Spinal cord (tissue), 10 donors: Measurements from ENCODE around the gene DDX39A. TPM values are rescaled to one million over a fixed set of nuclear protein-coding genes. Genes with fewer than 3 reads are reported as not detected.

Experiments used
- DNase-seq, 6 donors: peaks; one replicate each; pipeline versions ENCODE4 v3.0.0 to v3.0.0-alpha.2; 2013 to 2015; ENCODE audit warnings: low spot score in 6 of 6, low read depth in 4 of 6
- H3K27ac ChIP-seq: one replicate; pipeline ENCODE4 v1.5.1; 2013; ENCODE audit warnings: low read depth, low read length, control low read depth
- H3K27me3 ChIP-seq: one replicate; pipeline ENCODE4 v1.6.1; 2013; ENCODE audit warnings: low read length; ENCODE audit not compliant: control insufficient read depth, insufficient read depth
- H3K36me3 ChIP-seq: one replicate; pipeline ENCODE4 v1.6.1; 2013; ENCODE audit warnings: low read length; ENCODE audit not compliant: control insufficient read depth, insufficient read depth
- H3K4me1 ChIP-seq: one replicate; pipeline ENCODE4 v1.6.1; 2013; ENCODE audit warnings: low read length; ENCODE audit not compliant: control insufficient read depth, insufficient read depth
- H3K4me3 ChIP-seq: one replicate; pipeline ENCODE4 v1.5.1; 2013; ENCODE audit warnings: low read depth, low read length, control low read depth
- H3K9me3 ChIP-seq: one replicate; pipeline ENCODE4 v1.6.1; 2013; ENCODE audit warnings: low read length; ENCODE audit not compliant: control insufficient read depth, insufficient read depth
- WGBS: methylation state at CpG from one replicate; pipeline ENCODE4 v1.1.5; 2013; ENCODE audit warnings: missing lambda C conversion rate; ENCODE audit not compliant: insufficient coverage; 5-methylcytosine and 5-hydroxymethylcytosine counted together
- polyA plus RNA-seq, 2 donors: library from polyadenylated mRNA; unstranded; fragments of 120-200 nt; gene quantifications; one replicate each; pipeline ENCODE4 v1.2.1, GENCODE V29; 2013; ENCODE audit not compliant: insufficient read length in 2 of 2
- total RNA-seq, 2 donors: library from RNA; depleted of rRNA in 1 of 2; stranded (reverse); fragments of 120-200 nt in 1 of 2; fragments of >200 nt in 1 of 2; gene quantifications; one replicate each; pipeline versions ENCODE4 v1.2.3 to v1.2.4, GENCODE V29; 2013 to 2014
- donor health status: healthy.

The DDX39A gene
- total and polyA plus RNA-seq, 4 donors = 26.3 to 65.0 (median 56.4) TPM

DNA sequence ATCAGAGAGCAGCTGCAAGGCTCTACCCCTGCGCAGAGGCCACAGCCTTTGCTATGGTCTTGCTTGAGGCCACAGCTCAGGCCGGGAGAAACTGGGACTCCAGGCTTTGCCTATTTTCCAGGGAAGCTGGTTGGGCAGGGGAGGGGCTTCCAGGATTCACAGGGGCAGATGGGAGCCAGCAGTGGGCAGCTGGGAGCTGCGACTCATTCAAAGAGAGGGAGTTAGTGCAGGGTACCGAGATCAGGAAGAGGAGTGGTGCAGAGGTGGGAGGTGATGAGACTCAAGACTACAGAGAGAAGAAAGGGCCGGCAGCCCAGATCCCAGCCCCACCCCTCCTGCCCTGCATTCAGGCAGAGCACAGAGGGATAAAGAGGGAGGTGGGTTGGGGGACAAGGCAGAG is 25.8 kb downstream of the DDX39A start:
- H3K27me3 ChIP-seq = no peaks in the 10 kb centered on the region
- peaks cover 2% of the 10 kb centered on the region for H3K36me3 ChIP-seq
- H3K4me1 ChIP-seq = peaks cover 3% of the 10 kb centered on the region
- WGBS = 35% methylated on average over 3 of the region's 5 CpGs
- H3K9me3 ChIP-seq = no peaks in the 10 kb centered on the region
- no peak overlapping the region for H3K4me3 ChIP-seq
- DNase-seq = no peak
- no peak overlapping the region for H3K27ac ChIP-seq

DNA sequence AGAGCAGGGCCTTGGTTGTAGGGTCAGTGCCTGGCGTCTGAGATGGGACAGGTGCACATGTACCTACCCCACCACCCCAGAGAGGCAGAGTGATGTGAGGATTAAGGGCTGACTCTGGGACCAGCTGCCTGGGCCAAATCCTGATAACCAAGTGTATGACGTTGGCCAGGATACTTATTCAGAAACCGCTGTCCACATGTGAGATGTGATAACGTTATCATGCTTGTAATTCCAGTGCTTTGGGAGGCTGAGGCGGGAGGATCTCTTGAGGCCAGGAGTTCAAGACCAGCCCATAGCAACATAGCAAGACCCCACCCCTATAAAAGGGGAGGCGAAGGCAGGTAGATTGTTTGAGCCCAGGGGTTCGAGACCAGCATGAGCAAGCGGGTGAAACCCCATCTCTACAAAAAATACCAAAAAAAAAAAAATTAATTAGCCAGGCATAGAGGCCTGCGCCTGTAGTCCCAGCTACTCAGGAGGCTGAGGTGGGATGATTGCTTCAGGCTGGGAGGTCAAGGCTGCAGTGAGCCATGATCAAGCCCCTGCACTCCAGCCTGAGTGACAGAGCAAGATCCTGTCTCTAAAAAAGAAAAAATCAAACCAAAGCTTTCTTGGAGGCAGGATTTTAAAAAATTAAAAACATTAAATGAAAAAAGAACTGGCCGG is 27.9 kb downstream of the DDX39A start:
- no peak for DNase-seq
- Histone ChIP-seq H3K4me3 (no peak overlapping the region), H3K4me1 (peaks cover 3% of the 10 kb centered on the region), H3K9me3 (no peaks in the 10 kb centered on the region), H3K27me3 (no peaks in the 10 kb centered on the region), H3K27ac (no peak overlapping the region), H3K36me3 (peaks cover 2% of the 10 kb centered on the region)
- WGBS = 100% methylated on average over 2 of the region's 10 CpGs

DNA sequence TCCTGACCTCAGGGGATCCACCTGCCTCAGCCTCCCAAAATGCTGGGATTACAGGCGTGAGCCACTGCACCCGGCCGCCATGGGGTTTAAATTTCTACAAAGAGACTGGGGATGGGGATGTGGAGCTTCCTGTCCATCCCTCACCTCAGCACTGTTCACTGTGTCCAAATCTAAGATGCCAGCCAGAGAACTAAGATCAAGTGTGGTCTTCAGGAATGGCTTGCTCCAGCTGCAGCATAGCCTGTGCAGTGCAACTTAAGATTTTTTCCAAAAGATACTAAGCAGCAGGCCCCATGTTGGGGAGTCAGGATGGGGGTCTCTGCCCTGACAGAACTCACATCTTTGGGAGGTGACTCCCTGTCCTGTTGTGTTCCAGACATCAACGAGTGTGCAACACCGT is 28.6 kb downstream of the DDX39A start:
- H3K4me3 ChIP-seq = no peak overlapping the region
- H3K27ac ChIP-seq = no peak overlapping the region
- H3K4me1 ChIP-seq = peaks cover 3% of the 10 kb centered on the region
- H3K36me3 ChIP-seq = peaks cover 2% of the 10 kb centered on the region
- 100% methylated on average over 2 of the region's 5 CpGs for WGBS
- no peaks in the 10 kb centered on the region for H3K9me3 ChIP-seq
- no peak for DNase-seq
- no peaks in the 10 kb centered on the region for H3K27me3 ChIP-seq

DNA sequence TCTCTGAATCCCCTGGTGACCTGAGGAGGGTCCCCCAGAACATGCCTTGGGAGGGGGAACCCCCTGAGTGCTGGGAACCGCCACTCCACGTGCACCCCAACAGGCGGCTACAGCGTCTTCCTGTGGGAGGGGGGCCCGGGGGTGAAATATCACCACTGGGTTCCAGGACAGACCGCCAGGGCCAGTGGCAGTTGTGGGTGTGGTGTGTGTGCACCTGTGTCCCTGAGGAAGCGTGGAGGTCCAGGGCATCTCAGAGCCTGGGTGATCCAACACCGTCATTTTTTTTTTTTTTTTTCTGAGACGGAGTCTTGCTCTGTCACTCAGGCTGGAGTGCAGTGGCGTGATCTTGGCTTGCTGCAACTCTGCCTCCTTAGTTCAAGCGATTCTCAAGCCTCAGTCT is 33.6 kb downstream of the DDX39A start:
- Histone ChIP-seq H3K36me3 (no peaks in the 10 kb centered on the region), H3K27ac (no peak overlapping the region), H3K27me3 (peaks cover 5% of the 10 kb centered on the region), H3K4me3 (no peak overlapping the region), H3K4me1 (peaks cover 21% of the 10 kb centered on the region), H3K9me3 (no peaks in the 10 kb centered on the region)
- WGBS = 90% methylated on average over 9 of the region's 11 CpGs
- no peak for DNase-seq

DNA sequence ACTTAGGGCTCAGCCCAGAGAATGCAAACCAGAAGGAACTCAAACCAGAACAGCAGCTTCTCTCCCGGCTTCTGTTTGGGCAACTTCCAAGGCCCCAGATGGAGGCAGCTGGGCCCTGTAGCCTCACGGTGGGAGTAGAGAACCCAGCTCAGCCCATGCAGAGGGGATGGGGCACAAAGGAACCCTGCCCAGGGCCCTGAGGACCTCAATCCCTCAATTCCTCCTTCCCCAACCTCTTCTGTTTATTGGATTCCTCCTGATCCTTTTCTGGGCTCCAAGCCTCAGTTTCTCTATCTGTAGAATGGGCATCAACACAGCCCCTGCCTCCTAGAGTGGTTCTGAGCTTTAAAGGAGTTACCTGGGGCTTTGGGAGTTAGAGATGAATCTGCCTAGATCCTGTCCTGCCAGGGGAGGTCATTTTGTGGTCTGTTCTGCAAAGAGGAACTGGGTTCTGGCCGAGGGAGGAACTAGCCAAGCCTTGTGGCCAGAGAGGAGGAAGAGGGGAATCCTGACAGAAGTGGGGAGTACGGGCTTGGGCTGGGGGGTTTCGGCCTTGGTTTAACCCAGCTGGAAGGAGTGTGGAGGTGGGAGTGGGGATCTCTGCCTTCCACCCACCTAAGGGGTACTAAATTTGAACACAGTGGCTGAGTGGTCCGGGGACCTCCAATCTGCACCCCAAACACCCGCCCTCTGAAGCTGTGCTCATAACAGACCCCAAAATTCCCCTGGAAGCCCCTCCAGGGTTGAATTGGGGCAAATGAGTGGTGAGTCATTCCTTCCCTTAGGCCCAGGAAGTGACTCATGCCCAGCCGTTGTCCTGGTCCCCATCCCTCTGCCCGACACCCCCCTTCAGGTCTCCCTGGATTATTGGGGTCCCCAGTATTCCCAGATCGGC is 35.2 kb downstream of the DDX39A start:
- H3K4me1 ChIP-seq = peaks cover 21% of the 10 kb centered on the region
- peaks cover 5% of the 10 kb centered on the region for H3K27me3 ChIP-seq
- WGBS = 63% methylated on average over 7 of the region's 10 CpGs
- no peaks in the 10 kb centered on the region for H3K9me3 ChIP-seq
- no peak overlapping the region for H3K27ac ChIP-seq
- no peaks in the 10 kb centered on the region for H3K36me3 ChIP-seq
- no peak overlapping the region for H3K4me3 ChIP-seq
- DNase-seq = no peak

DNA sequence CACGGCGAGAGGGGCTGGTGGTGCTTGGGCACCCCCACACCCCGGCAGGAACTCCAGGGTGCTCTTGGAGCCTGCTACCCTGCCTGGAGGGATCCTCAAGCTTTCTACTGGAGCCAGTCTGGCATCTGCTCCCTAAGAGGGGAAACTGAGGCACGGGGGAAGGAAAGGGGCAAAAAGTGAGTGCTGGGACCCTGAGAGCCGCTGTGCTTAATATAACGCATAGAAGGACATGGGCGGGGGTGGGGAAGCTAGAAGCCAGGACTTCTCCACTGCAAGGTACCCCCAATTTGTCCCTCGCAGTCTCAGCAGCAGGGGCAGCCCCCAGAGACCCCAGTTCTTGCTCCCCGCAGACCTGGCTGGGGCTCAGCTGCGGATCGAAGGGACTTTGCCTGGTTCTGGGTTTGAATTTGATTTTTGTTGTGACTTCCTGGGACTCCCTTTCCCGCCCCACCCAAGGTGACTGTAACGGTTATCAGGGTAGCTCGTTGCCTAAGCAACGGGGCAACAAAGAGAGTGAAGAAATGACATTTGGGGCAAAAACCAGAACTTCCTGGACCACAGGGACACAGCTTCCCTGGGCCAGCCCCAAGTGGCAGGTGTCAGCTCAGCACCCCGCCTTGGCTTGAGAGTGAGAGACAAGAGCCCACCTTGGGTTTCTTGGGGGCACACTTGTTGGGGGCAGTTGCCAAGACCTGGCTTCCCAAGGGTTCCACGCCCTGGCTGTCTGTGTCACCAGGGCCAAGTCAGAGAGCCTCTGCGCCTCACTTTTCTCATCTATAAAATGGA is 37.3 kb downstream of the DDX39A start:
- no peak for DNase-seq
- Histone ChIP-seq H3K27me3 (peaks cover 5% of the 10 kb centered on the region), H3K36me3 (no peaks in the 10 kb centered on the region), H3K9me3 (no peaks in the 10 kb centered on the region), H3K27ac (no peak overlapping the region), H3K4me1 (peaks cover 24% of the 10 kb centered on the region), H3K4me3 (peak overlapping the region; percentile 47)
- WGBS = 49% methylated on average over 11 of the region's 18 CpGs

DNA sequence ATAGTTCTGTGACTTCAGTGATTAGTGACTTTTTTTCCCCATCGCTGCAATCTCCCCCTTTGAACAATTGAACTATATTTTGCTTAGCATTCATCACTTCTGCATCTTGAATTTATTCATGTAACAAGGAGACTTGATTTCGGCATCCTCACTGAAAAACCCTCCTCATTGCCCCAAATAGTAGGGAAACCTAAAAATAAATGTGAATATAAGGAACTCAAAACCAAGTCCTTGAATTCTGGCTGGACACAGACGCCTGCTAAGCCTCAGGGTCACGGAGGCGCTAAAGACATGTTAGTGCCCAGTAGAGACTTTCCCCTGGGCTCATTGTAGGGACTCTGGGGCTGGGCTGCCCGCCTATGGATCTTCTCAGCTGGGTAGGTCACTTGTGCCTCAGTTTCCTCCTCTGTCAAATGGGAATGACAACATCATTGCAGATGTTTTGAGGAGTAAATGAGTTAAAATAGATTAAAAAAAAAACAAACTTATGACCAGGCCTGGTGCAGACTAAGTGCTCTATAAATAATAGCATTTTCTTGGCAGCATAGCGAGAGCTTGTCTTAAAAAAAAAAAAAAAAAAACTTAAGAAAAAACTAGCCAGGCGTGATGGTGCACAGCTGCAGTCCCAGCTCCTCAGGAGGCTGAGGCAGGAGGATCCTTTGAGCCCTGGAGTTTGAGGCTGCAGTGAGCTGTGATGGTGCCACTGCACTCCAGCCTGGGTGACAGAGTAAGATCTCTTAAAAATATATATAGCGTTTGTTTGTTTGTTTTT is 39.7 kb downstream of the DDX39A start:
- H3K27ac ChIP-seq = no peak overlapping the region
- H3K27me3 ChIP-seq = peaks cover 5% of the 10 kb centered on the region
- 68% methylated on average over 4 of the region's 9 CpGs for WGBS
- H3K36me3 ChIP-seq = no peaks in the 10 kb centered on the region
- no peak overlapping the region for H3K4me3 ChIP-seq
- no peaks in the 10 kb centered on the region for H3K9me3 ChIP-seq
- peaks cover 36% of the 10 kb centered on the region for H3K4me1 ChIP-seq
- no peak for DNase-seq

DNA sequence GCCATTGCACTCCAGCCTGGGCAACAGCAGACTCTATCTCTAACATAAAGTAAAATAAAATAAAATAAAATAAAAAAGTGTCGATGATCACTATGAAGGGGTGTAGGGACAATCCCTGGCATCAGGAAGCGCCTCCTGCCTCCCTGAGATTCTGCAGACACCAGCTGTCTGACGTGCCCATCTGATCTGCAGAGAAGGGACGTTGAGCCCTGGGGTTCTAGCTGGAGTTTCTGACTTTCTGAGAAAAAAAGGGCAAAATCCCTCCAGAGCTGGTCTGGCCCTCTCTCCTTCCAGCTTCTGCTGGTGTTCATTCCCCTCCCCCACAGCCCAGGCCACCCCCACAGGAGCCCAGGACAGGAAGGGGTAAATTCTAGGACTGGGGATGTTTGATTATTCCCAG is 40.3 kb downstream of the DDX39A start:
- peaks cover 5% of the 10 kb centered on the region for H3K27me3 ChIP-seq
- H3K9me3 ChIP-seq = no peaks in the 10 kb centered on the region
- 80% methylated on average over 3 of the region's 4 CpGs for WGBS
- DNase-seq = no peak
- H3K36me3 ChIP-seq = no peaks in the 10 kb centered on the region
- H3K27ac ChIP-seq = no peak overlapping the region
- peaks cover 32% of the 10 kb centered on the region for H3K4me1 ChIP-seq
- H3K4me3 ChIP-seq = no peak overlapping the region

DNA sequence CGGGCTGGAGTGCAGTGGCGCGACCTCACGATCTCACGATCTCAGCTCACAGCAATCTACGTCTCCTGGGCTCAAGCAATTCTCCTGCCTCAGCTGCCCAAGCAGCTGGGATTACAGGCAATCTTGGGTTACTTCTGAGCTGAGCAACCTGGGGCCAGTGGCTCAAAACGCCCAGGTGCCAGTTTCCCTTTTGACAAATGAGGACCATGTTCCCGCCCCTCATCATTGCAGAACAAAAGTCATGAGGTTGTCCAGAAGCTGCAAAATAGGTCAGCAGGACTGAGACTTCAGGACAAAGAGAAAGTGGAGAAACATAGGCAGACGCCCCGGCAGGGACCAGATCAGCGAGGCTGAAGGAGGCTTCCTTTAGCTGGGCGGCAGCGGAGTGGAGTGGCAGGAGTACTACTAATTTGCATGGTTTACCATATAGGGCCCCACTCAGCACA is 41.2 kb downstream of the DDX39A start:
- no peak overlapping the region for H3K27ac ChIP-seq
- DNase-seq = no peak
- H3K27me3 ChIP-seq = peaks cover 5% of the 10 kb centered on the region
- H3K9me3 ChIP-seq = no peaks in the 10 kb centered on the region
- WGBS = 59% methylated on average over 8 of the region's 13 CpGs
- no peak overlapping the region for H3K4me3 ChIP-seq
- peaks cover 32% of the 10 kb centered on the region for H3K4me1 ChIP-seq
- no peaks in the 10 kb centered on the region for H3K36me3 ChIP-seq
